HG03575 (cell line): ENCODE measurements around the gene C18orf63.

Source experiments
- ATAC-seq: cut with Tn5 transposase; IDR thresholded peaks from one replicate; pipeline ENCODE4 v1.9.1; 2021; ENCODE audit not compliant: unreplicated experiment, insufficient number of reproducible peaks, low FRiP score; ENCODE audit errors: extremely low read depth

The C18orf63 gene

DNA sequence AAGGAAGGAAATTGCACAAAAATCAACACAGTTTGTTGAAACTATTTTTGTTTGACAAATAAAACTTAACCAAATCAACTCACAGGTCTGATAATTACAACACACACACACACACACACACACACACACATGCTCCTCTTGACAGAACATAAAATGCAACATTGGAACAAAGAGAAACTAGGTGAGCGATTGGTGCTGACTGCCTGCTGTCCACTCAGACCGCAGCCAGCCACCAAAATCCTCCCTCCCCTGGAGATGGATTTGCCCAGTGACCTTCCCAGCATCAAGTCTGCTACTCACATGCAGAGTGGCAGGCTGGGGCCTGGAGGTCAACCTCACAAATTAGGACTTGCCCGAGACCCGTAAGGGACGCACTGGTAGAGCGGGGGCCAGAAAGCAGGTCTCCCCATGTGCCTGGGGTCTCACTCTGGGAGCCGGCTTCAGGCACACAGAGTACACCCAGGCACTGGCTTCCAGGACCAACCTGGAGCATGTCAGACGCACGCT is 80.1 kb downstream of the C18orf63 start:
- no peak for ATAC-seq

- ATAC-seq = no peak
Measured at GRCh38 chr18:74396171-74397169, 80.8 kb downstream of the C18orf63 start.

DNA sequence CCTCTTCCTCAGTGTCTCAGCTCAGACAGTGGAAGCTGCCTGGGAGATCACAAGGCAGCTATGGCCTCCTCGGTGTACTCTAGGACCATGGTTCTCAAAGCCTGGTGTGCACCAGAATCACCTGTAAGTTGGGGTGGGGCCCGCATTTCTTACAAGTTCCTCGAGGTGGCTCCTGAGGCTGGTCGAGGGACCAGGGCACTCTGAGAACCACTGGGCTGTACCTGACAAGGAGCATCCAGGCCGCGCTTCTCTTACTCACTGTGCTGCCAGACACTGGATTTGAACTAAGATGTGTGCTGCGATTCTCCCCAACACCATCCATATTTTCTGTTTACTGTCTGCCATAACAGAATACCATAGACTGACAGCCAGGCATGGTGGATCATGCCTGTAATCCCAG is 81.9 kb downstream of the C18orf63 start:
- no peak for ATAC-seq

GRCh38 chr18:74399091-74399887 is 83.7 kb downstream of the C18orf63 start:
- ATAC-seq = no peak

GRCh38 chr18:74400813-74401212 is 85.2 kb downstream of the C18orf63 start:
- no peak for ATAC-seq

DNA sequence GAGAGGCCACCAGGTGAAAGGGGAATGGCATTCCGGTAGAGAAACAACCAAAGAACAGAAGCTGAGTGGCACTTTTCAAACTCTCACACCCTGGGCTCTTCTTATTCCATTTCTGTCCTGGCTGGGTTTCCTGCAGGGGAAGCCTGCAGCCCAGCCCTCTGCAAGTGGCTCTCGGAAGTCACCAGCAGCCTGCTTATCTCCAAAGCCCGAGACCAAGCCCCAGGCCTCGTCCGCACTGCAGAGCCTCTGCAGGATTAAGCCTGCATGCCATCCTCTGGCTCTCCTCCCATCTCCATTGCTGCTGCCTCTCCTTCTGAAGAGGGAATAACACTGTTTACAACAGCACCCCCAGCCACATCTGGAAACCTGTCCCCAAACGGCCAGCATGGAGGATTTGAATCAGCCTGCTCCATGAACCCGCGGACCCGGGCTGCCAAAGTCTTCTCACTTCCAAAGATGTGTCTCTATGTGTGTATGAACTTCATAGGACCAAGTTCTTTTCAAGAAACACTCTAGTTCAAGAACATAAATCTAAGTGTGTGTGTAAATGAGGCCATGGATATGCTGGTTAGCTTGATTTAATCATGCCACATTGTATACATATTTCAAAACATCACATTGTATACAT is 87.3 kb downstream of the C18orf63 start:
- ATAC-seq = no peak

GRCh38 chr18:74407888-74408287 is 92.2 kb downstream of the C18orf63 start:
- ATAC-seq = no peak
